Stimulated activated CD8-positive, alpha-beta memory T cell treated with anti-CD3 and anti-CD28 coated beads, Interleukin-4, amount 100 ng/mL, for 48 hours (primary cell): Measurements from ENCODE around the gene BMPER.

Source experiments
- DNase-seq: peaks from one replicate; pipeline ENCODE4 v3.0.0-alpha.2; 2020

Gene BMPER

DNA sequence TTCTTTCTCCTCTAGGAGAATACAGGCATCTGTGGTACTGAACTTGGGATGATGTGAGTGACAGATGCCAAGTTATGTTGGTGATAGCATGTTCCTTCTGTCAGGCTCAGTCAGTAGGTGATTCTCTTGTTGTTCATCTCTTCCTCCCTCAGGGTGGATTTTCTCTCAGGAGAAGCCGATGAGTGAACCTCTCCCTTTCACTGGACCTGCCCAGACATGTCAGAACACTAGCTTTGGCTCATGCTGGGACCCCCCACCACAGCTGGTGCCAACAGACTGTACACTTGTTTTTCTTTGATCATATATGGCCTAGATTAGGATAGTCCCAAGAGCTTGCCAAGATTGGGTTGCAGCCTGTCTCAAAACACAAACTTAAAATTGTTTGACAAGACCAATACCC is 129.4 kb downstream of the BMPER start:
- DNase-seq, result no peak

GRCh38 chr7:34036051-34036920 is 130.9 kb downstream of the BMPER start:
- DNase-seq, result no peak

DNA sequence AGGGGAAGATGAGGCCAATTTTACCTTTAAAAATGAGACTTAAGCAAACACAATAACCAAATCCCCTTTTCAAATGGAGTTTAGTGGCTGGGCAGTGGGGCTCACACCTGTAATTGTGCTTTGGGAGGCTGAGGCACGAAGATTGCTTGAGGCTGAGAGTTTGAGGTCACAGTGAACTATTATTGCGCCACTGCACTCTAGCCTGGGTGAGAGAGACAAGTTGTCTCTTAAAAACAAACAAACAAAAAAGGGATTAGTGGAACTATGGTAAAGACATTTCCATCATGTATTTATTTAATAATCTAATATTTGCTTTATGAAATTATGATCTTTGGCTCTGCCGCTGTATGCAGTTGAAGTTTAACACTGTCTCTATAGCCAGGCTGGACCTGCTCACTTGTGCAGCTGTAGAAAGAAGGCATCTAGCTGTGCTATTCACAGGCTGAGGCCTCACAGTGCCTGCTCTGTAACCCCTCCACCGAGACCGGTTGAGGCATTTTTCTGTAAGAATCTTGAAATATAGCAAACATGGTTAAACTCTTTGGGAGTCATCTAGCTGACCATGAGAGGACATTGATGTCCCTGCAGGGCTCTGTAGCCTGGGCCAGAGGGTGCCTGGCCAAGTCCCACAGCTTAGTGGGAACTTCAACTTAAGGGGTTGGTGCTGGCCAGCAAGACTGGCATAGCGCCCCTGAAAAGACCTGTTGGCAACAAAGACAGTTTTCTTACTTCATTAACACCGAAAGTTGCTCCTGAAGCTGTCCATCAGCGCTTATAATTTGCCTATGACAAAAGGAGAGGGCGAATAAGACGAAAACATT is 131.8 kb downstream of the BMPER start:
- DNase-seq, result no peak

- DNase-seq, result no peak
These were observed 133.6 kb downstream of the BMPER start for GRCh38 chr7:34038816-34039470.

DNA sequence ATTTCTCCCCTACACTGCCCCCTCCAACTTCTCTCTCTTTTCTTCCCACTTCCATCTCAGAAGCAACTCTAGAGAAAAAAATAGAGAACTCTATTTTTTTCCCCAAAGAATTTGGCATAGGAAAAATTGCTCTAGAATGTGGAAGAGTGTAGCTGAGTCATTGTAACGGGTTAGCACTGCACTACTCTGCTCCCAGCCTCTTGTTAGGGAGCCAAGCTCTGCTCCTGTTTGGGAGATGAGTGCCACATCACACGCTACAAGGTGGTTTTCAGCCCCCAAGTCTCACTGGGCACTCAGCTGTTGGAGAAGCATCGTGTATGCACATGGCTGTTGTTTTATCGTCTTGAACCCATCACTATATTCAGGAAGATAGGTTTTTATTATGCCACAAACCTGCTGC is 136.4 kb downstream of the BMPER start:
- no peak for DNase-seq

DNA sequence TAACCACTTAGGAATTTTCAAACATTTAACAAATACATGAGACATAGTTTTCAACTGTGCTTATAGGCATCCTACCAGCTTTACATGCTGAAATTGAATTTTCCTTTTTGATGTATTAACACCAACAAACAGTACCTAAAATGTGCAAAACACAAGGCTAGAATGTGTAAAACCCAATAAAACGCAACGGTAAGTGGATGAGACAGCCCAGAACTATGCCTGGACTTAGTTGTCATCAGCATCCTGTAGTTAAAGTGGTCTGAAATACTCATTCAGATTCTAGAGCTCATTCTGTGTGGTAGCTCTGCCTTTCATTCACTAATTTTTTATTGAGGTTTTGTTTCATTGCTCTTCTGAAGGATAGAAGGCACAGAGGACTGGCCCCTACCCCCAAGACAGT is 137.1 kb downstream of the BMPER start:
- no peak for DNase-seq

DNA sequence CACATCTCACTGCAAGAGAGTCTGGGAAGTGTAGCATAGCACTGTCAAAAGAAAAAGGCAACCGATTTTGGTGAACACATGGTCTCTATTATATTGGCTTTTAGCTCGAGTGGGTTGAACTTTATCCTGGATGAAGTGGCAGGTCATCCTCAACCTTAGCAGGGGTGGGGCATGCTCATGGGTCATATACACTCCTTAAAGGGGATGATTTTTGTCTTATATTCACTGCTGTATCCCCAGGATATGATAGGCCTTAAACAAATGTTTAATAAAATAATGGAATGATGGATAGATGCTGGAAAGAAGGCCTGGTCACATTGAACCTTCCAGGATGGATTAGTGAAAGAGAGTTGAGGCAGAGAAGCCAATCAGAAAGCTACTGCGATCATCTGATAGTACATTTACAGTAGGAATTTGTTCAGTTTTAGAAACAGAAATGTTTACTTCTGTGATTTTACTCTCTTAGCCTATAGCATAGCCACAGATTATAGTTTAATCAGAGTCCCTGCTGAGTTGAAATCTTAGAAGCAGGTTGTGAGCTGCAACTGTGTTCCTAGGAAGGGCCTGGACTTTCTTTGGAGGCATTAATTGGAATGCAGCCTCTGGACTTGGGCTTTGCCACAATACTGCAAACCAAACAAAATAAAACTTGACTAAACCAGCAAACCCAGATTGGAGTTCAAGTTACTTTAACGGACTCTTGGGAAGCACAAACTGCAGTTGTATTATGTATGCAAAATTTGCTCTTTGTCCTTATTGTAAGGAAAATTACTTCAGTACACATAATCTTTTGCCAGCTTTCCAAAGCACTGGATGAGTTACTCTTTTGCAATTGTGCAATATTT is 138.3 kb downstream of the BMPER start:
- no peak for DNase-seq

GRCh38 chr7:34044306-34044643 is 138.9 kb downstream of the BMPER start:
- DNase-seq, result no peak

GRCh38 chr7:34044734-34045353 is 139.5 kb downstream of the BMPER start:
- DNase-seq, result no peak

GRCh38 chr7:34048445-34048844 is 143.1 kb downstream of the BMPER start:
- DNase-seq, result no peak

GRCh38 chr7:34054075-34054474 is 148.7 kb downstream of the BMPER start:
- no peak for DNase-seq

DNA sequence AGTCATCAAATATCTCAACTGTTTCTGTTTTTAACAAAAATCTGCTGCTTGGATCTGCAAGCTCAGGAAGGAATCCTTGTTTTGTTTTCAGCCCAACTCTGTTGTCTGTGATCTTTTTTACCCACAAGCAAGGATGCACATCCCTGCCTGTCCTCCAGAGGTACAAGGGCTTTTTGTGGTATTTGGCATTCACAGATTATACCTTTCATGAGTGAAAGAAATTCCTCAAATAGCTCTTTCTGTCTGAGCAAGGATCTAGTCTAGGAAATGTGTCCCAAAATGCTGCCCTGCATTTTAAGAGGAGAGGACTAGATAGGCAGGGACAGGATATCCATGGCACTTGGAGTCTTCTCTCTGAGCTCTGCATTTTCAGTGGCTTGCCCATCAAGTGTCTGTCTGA is 151.8 kb downstream of the BMPER start:
- DNase-seq, result no peak

- DNase-seq, result no peak
These were observed 152.6 kb downstream of the BMPER start for GRCh38 chr7:34057956-34058355.

DNA sequence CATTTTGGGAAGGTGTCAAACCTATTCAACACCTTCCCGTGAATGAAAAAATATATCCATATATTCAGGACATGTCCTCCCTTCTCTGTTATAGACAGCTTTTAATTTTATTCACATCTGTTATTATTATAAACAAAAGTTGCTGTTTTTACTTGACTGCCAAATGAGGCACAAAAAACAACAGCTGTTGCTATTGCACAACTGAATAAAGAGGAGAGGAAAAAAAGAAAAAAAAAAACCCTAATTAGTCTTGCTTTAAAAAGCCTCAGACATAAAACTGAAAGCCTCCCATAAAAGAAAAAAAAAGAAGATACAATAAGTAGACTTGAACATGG is 153.4 kb downstream of the BMPER start:
- no peak for DNase-seq

- DNase-seq, result no peak
These were observed 153.9 kb downstream of the BMPER start for GRCh38 chr7:34059136-34059828.

- no peak for DNase-seq
These were observed 155.0 kb downstream of the BMPER start for GRCh38 chr7:34060196-34060947.

DNA sequence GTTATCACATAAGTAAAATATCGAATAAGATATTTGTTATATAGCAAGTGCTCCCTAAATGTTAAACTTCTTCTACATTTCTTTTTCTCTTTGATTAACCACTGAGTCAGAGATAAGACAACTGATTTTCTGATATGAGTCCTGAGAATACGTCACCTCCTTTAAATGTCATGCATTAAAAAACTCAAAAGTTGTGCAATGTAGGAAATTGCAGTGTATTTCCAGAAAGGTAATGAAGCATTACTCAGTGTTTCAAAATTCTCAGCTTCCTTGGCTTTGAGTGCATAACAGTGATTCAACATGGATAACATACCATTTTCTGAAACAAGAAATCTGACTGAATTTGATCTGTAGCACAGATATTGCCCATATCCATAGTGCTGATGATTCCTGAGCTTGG is 155.8 kb downstream of the BMPER start:
- no peak for DNase-seq

- DNase-seq, result no peak
These were observed 157.0 kb downstream of the BMPER start for GRCh38 chr7:34062341-34062740.

- no peak for DNase-seq
These were observed 157.5 kb downstream of the BMPER start for GRCh38 chr7:34062826-34063225.

GRCh38 chr7:34064519-34065158 is 159.3 kb downstream of the BMPER start:
- DNase-seq, result no peak

DNA sequence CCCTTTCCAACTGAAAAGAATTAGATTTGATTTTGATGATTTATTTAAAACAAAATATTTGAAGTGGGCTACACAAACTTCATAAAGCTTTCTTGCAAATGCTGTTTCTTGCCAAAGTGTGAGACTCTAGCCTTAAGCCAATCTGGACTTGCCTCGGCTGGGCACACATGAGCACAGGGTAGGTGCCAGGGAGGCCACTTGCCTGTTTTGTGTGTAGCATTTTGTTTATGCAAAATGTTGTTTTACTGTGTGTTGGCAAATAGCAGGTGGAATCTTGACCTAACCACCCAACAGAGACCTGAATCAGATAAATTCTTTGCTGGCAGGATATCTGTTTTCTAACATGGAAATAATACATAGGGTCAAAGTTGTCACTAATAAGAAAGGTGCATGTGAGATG is 161.1 kb downstream of the BMPER start:
- no peak for DNase-seq
